ENCODE data around the gene MED16.
"Not testable (repeated sequence)": the region's sequence is repeated elsewhere in the genome, so short reads cannot be mapped to it uniquely, and the experiment has no call there.

Gene MED16

GRCh38 chr19:827710-828321 lies 65.2 kb downstream of the MED16 start, which contains the start of gene AZU1:
Gene AZU1, plus strand, starts transcription at chr19:827837. Its CDS starts 10 bp downstream, at chr19:827847.
- DNase-seq (ENCODE audit: low read depth, low spot score): no peak

- DNase-seq (ENCODE audit: low read depth, low spot score): no peak
Observed at GRCh38 chr19:827314-827709, 65.7 kb downstream of the MED16 start.

DNA sequence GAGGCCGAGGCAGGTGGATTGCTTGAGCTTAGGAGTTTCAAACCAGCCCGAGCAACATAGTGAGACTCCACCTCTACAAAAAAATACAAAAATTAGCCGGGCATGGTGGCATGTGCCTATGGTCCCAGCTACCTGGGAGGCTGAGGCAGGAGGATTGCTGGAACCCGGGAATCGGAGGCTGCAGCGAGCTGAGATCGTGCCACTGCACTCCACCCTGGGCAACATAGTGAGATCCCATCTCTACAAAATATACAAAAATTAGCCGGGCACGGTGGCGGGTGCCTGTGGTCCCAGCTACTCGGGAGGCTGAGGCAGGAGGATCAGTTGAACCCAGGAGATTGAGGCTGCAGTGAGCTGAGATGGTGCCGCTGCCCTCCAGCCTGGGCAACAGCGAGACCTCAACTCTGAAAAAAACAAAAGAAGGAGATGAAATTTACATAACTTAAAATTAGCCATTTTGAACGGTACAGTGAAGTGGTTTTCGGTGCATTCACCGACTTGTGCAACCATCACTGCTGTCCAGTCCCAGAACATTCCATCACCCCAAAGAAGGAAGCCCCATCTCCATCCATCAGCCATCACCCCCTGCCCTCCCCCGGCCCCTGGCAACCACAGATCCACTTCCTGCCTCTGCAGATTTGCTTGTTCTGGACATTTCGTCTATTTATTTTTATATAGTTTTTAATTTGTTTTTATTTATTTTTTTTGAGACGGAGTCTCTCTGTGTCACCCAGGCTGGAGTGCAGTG lies 66.9 kb downstream of the MED16 start:
- DNase-seq (ENCODE audit: low read depth, low spot score): no peak

GRCh38 chr19:824885-825284 lies 68.1 kb downstream of the MED16 start:
- DNase-seq (ENCODE audit: low read depth, low spot score): no peak

DNA sequence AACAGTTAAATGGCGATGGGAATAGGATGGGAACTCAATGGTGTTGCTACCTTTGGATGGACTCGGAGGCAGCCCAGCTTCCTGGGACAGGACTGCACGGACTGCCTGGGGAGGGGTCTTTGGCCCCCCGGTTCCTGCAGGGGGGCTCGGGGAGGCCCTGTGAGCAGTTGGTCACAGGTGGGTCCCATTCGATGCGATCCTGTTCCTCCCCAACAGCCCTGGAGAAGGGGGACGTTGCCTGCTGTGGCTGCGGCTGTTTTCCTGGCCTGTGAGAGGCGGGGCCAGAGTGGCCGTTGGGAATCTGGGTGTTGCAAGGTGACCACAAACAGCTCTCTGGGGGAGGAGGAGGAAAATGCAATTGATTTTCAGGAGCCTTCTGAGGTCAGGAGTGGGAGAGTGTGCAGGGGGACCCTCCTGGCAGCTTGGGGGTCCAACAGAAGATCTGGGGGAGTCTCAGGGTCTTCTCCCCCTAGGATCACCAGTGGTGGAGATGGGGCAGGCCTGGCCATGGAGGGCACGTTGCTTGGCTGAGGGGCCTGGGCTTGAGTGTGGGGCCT lies 69.3 kb downstream of the MED16 start:
- no peak for DNase-seq (ENCODE audit: low read depth, low spot score)

DNA sequence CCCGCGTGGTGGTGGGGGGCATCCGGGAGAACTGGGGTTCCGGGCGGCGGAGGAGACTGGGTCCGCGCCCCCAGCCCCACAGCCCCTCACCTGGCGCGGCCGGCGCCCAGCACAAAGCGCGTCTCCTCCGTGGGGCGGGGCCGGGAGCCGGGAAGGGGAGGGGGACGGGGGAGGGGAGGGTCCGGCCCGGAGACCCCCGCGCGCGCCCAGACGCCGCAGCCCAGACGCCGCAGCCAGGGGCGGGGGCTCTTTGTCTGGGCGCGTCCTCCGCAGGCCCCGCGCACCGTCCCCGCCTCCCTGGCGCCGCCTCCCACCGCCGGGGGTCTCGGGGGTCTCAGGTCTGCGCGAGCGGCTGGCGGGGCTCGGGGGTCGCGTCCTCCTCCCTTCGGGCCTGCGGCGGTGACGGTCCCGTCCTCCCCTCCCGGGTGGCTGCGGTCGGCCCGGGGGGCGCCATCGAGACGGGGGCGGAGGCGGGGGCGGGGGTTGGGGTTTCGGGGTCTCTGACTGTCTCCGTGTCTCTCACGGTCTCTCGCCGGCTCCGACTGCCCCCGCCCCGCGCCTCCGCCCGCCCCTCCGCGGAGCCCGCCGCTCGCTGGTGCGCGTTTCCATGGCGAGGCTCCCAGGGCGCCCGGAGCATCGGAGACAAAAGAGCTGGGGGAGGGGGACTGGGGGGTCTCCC lies 71.0 kb downstream of the MED16 start, which contains the start of gene PLPPR3:
Gene PLPPR3 (minus strand): TSS at position 131 of the 679 bp plus-strand sequence. CDS start 396 bp downstream, outside the sequence.
- no peak for DNase-seq (ENCODE audit: low read depth, low spot score)

GRCh38 chr19:821231-821824 lies 71.7 kb downstream of the MED16 start:
- DNase-seq (ENCODE audit: low read depth, low spot score): no peak

DNA sequence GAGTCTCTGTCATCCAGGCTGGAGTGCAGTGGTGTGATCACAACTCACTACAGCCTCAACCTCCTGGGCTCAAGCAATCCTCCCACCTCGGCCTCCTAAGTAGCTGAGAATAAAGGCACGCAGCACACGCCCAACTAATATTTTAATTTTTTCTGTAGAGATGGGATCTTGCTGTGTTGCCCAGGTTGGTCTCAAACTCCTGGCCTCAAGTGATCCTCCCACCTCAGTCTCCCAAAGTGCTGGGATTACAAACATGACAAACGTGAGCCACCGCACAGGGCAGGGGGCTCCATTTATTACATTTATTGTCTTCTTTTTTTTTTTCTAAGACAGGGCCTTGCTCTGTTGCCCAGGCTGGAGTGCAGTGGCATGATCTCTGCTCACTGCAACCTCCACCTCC lies 72.8 kb downstream of the MED16 start:
- DNase-seq (ENCODE audit: low read depth, low spot score): not testable (repeated sequence)
